HG02885 (cell line): ENCODE results near the gene VDR.

ENCODE experiments used
- ATAC-seq: cut with Tn5 transposase; IDR thresholded peaks from one replicate; pipeline ENCODE4 v1.9.1; 2021; ENCODE audit warnings: mild to moderate bottlenecking; ENCODE audit not compliant: unreplicated experiment, poor library complexity

The VDR gene

GRCh38 chr12:47931187-47931586, 26.4 kb upstream of the VDR start:
- ATAC-seq = no peak

- no peak for ATAC-seq
Observed at GRCh38 chr12:47930634-47931033, 25.8 kb upstream of the VDR start.

- no peak for ATAC-seq
Observed at GRCh38 chr12:47927346-47927745, 22.6 kb upstream of the VDR start.

GRCh38 chr12:47921907-47922306, 17.1 kb upstream of the VDR start:
- no peak for ATAC-seq

GRCh38 chr12:47920913-47921312, 16.1 kb upstream of the VDR start:
- no peak for ATAC-seq

- no peak for ATAC-seq
Observed at GRCh38 chr12:47913081-47913480, 8.3 kb upstream of the VDR start.

GRCh38 chr12:47912556-47912955, 7.8 kb upstream of the VDR start:
- ATAC-seq = no peak

GRCh38 chr12:47910981-47911380, 6.2 kb upstream of the VDR start:
- ATAC-seq = no peak

GRCh38 chr12:47910486-47910885, 5.7 kb upstream of the VDR start:
- ATAC-seq = no peak

GRCh38 chr12:47909839-47910465, 5.2 kb upstream of the VDR start:
- no peak for ATAC-seq

- no peak for ATAC-seq
Observed at GRCh38 chr12:47908738-47909137, 3.9 kb upstream of the VDR start.

- no peak for ATAC-seq
Observed at GRCh38 chr12:47907851-47908454, 3.2 kb upstream of the VDR start.

GRCh38 chr12:47903927-47904712, 674 bp downstream of the VDR start:
- ATAC-seq = no peak

GRCh38 chr12:47903151-47903611, 1.6 kb downstream of the VDR start:
- ATAC-seq = no peak

- ATAC-seq = no peak
Observed at GRCh38 chr12:47902131-47902639, 2.6 kb downstream of the VDR start.

GRCh38 chr12:47901718-47902093, 3.1 kb downstream of the VDR start:
- no peak for ATAC-seq

- ATAC-seq = no peak
Observed at GRCh38 chr12:47901063-47901717, 3.6 kb downstream of the VDR start.

GRCh38 chr12:47900131-47901062, 4.4 kb downstream of the VDR start:
- no peak for ATAC-seq

- ATAC-seq = no peak
Observed at GRCh38 chr12:47899466-47899865, 5.3 kb downstream of the VDR start.

- ATAC-seq = no peak
Observed at GRCh38 chr12:47896633-47897032, 8.2 kb downstream of the VDR start.
